BE2C (cell line): Measurements from ENCODE around the gene KCTD3.

Experiments used
- DNase-seq: peaks from one replicate; pipeline ENCODE4 v3.0.0-alpha.2; 2020
- H3K27me3 ChIP-seq: fragments of 250-450 bp; sonication (Bioruptor Pico); 2 replicates; pipeline ENCODE4 v1.5.1; 2020; ENCODE audit warnings: mild to moderate bottlenecking
- H3K36me3 ChIP-seq: fragments of 250-450 bp; sonication (Bioruptor Pico); 2 replicates; pipeline ENCODE4 v1.5.1; 2020; ENCODE audit warnings: mild to moderate bottlenecking
- H3K4me1 ChIP-seq: fragments of 250-450 bp; sonication (Bioruptor Pico); 2 replicates; pipeline ENCODE4 v1.5.1; 2020
- H3K4me3 ChIP-seq: 2 replicates; pipeline ENCODE4 v1.5.1; 2011; ENCODE audit warnings: low read depth, low read length
- H3K9me3 ChIP-seq: fragments of 250-450 bp; sonication (Bioruptor Pico); 2 replicates; pipeline ENCODE4 v1.5.1; 2020
- TF ChIP-seq, protein P1 (sequence below): IDR thresholded peaks from 2 replicates; pipeline ENCODE4 v1.5.1; 2012; ENCODE audit warnings: mild to moderate bottlenecking, low read depth, low read length

The KCTD3 gene

DNA sequence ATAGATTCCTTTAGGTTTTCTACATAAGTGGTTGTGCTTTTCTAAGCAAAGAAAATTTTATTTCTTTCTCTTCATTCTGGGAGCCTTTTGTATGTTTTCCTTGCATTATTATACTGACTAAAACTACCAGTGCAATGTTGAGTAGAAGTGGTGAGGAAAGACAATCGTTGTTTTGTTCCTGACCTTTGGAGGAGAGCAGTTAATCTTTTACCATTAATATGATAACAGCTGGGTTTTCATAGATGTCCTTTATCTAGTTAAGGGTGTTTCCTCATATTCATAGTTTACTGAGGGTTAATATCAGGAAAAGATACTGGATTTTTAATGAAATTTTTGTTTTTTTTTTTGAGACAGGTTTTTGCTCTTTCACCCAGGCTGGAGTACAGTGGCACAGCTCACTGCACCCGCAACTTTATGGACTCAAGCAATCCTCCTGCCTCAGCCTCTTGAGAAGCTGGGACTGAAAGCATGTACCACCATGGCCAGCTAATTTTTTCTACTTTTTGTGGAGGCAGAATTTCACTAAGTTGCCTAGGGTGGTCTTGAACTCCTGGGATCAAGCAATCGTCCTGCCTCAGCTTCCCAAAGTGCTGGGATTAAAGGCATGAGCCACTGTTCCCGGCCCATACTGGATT is 9.0 kb upstream of the KCTD3 start:
- Histone ChIP-seq H3K4me1 (no peaks in the 10 kb centered on the region), H3K9me3 (no peaks in the 10 kb centered on the region), H3K36me3 (no peaks in the 10 kb centered on the region), H3K4me3 (no peak overlapping the region), H3K27me3 (no peaks in the 10 kb centered on the region)
- TF ChIP-seq, protein P1, sequence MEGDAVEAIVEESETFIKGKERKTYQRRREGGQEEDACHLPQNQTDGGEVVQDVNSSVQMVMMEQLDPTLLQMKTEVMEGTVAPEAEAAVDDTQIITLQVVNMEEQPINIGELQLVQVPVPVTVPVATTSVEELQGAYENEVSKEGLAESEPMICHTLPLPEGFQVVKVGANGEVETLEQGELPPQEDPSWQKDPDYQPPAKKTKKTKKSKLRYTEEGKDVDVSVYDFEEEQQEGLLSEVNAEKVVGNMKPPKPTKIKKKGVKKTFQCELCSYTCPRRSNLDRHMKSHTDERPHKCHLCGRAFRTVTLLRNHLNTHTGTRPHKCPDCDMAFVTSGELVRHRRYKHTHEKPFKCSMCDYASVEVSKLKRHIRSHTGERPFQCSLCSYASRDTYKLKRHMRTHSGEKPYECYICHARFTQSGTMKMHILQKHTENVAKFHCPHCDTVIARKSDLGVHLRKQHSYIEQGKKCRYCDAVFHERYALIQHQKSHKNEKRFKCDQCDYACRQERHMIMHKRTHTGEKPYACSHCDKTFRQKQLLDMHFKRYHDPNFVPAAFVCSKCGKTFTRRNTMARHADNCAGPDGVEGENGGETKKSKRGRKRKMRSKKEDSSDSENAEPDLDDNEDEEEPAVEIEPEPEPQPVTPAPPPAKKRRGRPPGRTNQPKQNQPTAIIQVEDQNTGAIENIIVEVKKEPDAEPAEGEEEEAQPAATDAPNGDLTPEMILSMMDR: no peak
- DNase-seq: no peak

DNA sequence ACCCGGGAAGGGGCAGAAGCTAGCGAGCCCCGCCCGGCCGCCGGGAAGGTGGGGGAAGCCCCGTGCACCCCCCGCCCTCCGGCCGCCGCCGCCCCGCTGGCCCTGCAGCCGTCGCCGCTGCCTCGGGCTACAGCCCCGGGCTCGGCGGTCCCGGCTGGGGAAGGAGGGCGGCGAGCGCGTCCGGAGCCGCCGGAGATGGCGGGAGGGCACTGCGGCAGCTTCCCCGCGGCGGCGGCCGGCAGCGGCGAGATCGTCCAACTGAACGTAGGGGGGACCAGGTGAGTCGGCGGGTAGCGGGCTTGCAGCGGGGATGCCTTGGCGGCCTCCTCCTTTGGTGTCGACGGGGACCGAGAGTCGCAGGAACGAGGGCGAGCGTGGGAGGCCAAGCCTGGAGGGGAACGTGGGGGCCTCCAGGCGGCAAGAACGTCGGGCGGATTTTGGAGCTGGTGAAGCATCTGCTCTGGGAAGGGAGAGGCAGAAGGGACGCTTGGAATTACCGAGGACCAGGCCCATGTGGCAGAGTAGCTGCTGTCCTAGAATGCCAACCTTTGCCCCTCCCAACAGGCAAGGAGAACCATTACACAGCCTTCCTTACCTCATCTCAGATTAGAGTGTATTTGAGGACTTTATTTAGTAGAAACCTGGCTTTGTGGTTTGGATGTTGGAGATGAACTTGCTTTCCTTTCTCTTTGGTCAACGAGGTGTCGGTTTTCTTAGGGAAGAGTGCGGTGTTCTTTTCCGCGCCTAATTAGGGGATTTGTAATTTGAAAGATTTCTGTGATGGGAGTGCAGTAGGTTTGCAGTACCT is 591 bp downstream of the KCTD3 start:
- H3K27me3 ChIP-seq: no peaks in the 10 kb centered on the region
- peak; percentile 60 for DNase-seq
- H3K4me1 ChIP-seq: peaks cover 14% of the 10 kb centered on the region
- TF ChIP-seq, protein P1: no peak
- no peaks in the 10 kb centered on the region for H3K36me3 ChIP-seq
- H3K4me3 ChIP-seq: peak overlapping the region; percentile 77
- no peaks in the 10 kb centered on the region for H3K9me3 ChIP-seq

DNA sequence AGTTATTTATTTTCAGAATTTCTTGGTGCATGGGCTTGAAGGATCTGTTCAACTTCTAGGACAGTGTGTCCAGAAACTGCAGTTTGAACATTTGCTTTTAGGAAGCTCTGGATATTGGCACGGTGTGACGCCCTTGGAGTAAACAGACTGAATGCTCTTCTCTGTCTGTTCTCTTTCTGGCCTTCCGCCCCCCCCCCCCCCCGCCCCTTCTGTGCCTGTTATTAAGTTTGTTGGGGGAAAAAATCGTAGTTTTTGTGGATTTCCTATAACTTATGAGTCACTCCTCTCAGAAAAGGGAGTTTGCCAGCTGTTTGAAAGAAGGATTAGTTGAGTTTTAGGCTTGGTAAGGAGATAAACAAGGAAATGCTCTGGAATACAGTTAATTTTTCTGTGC is 1.2 kb downstream of the KCTD3 start:
- H3K9me3 ChIP-seq: no peaks in the 10 kb centered on the region
- TF ChIP-seq, protein P1: no peak
- peaks cover 15% of the 10 kb centered on the region for H3K4me1 ChIP-seq
- H3K4me3 ChIP-seq: peak overlapping the region; percentile 77
- no peaks in the 10 kb centered on the region for H3K36me3 ChIP-seq
- H3K27me3 ChIP-seq: no peaks in the 10 kb centered on the region
- DNase-seq: no peak

DNA sequence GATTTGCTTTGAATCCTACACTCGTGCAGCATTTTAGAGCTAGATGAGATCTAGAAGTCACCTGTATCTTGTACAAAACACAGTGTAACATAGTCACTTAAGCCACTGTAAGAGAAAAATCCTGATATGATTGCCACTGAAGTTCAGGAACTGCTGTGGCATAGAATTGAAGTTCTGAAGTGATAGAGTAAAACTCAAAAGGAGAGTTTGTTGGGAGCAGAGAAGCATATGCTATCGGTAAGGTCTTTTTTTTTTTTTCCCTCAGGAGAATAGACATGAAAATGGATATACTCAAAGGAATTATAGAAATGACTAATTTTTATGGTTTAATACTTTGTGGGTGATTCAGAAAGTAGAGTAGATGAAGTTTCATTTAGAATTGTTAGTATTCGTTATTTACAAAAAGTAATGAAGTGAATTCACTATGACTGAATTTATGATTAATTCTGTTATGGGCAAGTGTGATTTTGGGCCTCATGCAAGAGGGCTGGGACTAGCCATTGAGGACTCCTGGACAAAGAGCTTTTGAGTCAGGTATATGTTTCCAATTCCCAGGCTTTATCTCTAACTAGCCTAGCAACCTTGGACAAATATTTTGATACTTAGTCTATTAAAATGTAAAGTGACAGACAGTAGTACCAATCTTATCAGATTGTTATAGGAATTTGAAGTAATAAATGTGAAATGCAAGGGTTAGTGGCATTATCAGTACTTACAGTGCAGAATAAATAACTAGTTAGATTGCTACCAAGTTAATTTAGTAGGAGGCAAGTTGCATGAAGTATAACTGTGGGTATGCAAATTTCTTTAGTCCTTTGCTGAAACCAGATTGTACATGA is 3.1 kb downstream of the KCTD3 start:
- H3K27me3 ChIP-seq: no peaks in the 10 kb centered on the region
- H3K4me1 ChIP-seq: peaks cover 15% of the 10 kb centered on the region
- TF ChIP-seq, protein P1: no peak
- peak overlapping the region; percentile 77 for H3K4me3 ChIP-seq
- DNase-seq: no peak
- peaks cover 4% of the 10 kb centered on the region for H3K36me3 ChIP-seq
- no peaks in the 10 kb centered on the region for H3K9me3 ChIP-seq

DNA sequence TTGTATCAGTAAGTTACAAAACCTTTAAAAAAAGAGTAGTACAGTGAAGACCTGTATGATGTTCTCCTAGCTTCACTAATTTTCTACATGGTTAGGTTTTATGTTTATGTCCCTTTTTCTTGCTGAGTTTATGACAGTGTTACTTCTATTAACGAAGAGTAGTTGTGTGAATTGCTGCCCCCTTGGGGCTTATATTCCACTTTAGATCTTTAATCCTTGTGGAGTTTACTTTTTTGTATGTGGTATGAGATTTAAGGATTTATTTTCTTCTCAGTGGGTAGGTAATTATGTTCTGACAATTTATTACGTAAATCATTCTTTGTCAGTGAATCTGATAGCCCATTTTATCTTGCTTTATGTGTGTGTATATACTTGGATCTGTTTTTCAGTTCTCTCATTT is 14.8 kb downstream of the KCTD3 start:
- Histone ChIP-seq H3K36me3 (peaks cover 46% of the 10 kb centered on the region), H3K4me3 (no peak overlapping the region), H3K9me3 (no peaks in the 10 kb centered on the region), H3K27me3 (no peaks in the 10 kb centered on the region), H3K4me1 (no peaks in the 10 kb centered on the region)
- DNase-seq: no peak
- TF ChIP-seq, protein P1: no peak
